Activated effector memory CD4-positive, alpha-beta T cell treated with anti-CD3 and anti-CD28 coated beads, Interleukin-2, amount 50 U/mL, for 16 hours (primary cell): ENCODE results near the gene SMG6.
A peak's percentile ranks its signal among the peaks of the same experiment; 100 is the strongest.
"Not testable (repeated sequence)": the region's sequence is repeated elsewhere in the genome, so short reads cannot be mapped to it uniquely, and the experiment has no call there.

Experiments
- DNase-seq: peaks from one replicate; pipeline ENCODE4 v3.0.0-alpha.2; 2020

The SMG6 gene

GRCh38 chr17:2259769-2260536 lies 43.6 kb downstream of the SMG6 start:
- DNase-seq, result peak; percentile 84

- DNase-seq, result not testable (repeated sequence)
Measured at GRCh38 chr17:2258830-2259229, 44.8 kb downstream of the SMG6 start.

GRCh38 chr17:2253768-2254406 lies 49.7 kb downstream of the SMG6 start:
- DNase-seq, result peak; percentile 68

GRCh38 chr17:2253362-2253761 lies 50.2 kb downstream of the SMG6 start:
- DNase-seq, result no peak

- DNase-seq, result no peak
Measured at GRCh38 chr17:2251098-2251497, 52.5 kb downstream of the SMG6 start.

GRCh38 chr17:2250140-2251095 lies 53.2 kb downstream of the SMG6 start:
- no peak for DNase-seq

- no peak for DNase-seq
Measured at GRCh38 chr17:2247005-2247404, 56.6 kb downstream of the SMG6 start.

GRCh38 chr17:2244545-2245525 lies 58.8 kb downstream of the SMG6 start:
- peak; percentile 93 for DNase-seq

- no peak for DNase-seq
Measured at GRCh38 chr17:2243953-2244352, 59.6 kb downstream of the SMG6 start.

GRCh38 chr17:2241823-2242222 lies 61.8 kb downstream of the SMG6 start:
- DNase-seq, result no peak

GRCh38 chr17:2240541-2240940 lies 63.0 kb downstream of the SMG6 start:
- DNase-seq, result no peak

GRCh38 chr17:2239882-2240430 lies 63.6 kb downstream of the SMG6 start:
- peak; percentile 73 for DNase-seq

- DNase-seq, result no peak
Measured at GRCh38 chr17:2239170-2239551, 64.4 kb downstream of the SMG6 start.

GRCh38 chr17:2238432-2239169 lies 65.0 kb downstream of the SMG6 start:
- no peak for DNase-seq

- DNase-seq, result no peak
Measured at GRCh38 chr17:2237950-2238349, 65.6 kb downstream of the SMG6 start.

GRCh38 chr17:2237521-2237921 lies 66.1 kb downstream of the SMG6 start:
- no peak for DNase-seq

GRCh38 chr17:2235792-2236366 lies 67.7 kb downstream of the SMG6 start:
- no peak for DNase-seq

GRCh38 chr17:2235265-2235664 lies 68.3 kb downstream of the SMG6 start:
- no peak for DNase-seq

GRCh38 chr17:2233441-2233947 lies 70.1 kb downstream of the SMG6 start:
- no peak for DNase-seq

GRCh38 chr17:2232244-2232638 lies 71.3 kb downstream of the SMG6 start:
- no peak for DNase-seq

- no peak for DNase-seq
Measured at GRCh38 chr17:2230877-2231276, 72.7 kb downstream of the SMG6 start.
